Skeletal muscle tissue (tissue), 5 donors: ENCODE results near the gene PSMC3. TPM values are rescaled to one million over a fixed set of nuclear protein-coding genes. Genes with fewer than 3 reads are reported as not detected.

Source experiments
- H3K27ac ChIP-seq: one replicate; pipeline ENCODE4 v1.7.0; 2013; ENCODE audit warnings: mild to moderate bottlenecking, low read depth, low read length, inconsistent platforms
- H3K27me3 ChIP-seq, 3 donors: one replicate each; pipeline ENCODE4 v1.7.0; 2013; ENCODE audit warnings: low read length in 3 of 3; ENCODE audit not compliant: control insufficient read depth in 3 of 3, insufficient read depth in 3 of 3
- H3K36me3 ChIP-seq, 3 donors: one replicate each; pipeline ENCODE4 v1.7.0; 2013; ENCODE audit warnings: low read length in 3 of 3; ENCODE audit not compliant: control insufficient read depth in 3 of 3, insufficient read depth in 3 of 3
- H3K4me1 ChIP-seq, 3 donors: one replicate each; pipeline ENCODE4 v1.7.0; 2013; ENCODE audit warnings: low read length in 3 of 3, mild to moderate bottlenecking in 3 of 3; ENCODE audit not compliant: control insufficient read depth in 3 of 3, insufficient read depth in 3 of 3
- H3K4me3 ChIP-seq, 3 donors: one replicate each; pipeline ENCODE4 v1.7.0; 2013; ENCODE audit warnings: low read length in 3 of 3
- H3K9ac ChIP-seq, 3 donors: one replicate each; pipeline ENCODE4 v1.7.0; 2013; ENCODE audit warnings: low read length in 3 of 3, mild to moderate bottlenecking in 3 of 3, moderate library complexity in 2 of 3, low read depth in 1 of 3
- H3K9me3 ChIP-seq, 3 donors: one replicate each; pipeline ENCODE4 v1.7.0; 2013; ENCODE audit warnings: low read length in 3 of 3; ENCODE audit not compliant: control insufficient read depth in 3 of 3
- small RNA-seq: library from RNA; depleted of rRNA; stranded (forward); fragments of <200 nt; gene quantifications from one replicate; pipeline ENCODE3, GENCODE V24; 2014
- total RNA-seq: library from RNA; depleted of rRNA; stranded (reverse); fragments of >200 nt; gene quantifications from one replicate; pipeline ENCODE4 v1.2.3, GENCODE V29; 2014
- donor health status: Osteomylitis.

The PSMC3 gene
- total RNA-seq, 1 donor from 2014 or later = 146 TPM

- Histone ChIP-seq H3K36me3 (no peaks in the 10 kb centered on the region), H3K9ac (no peak overlapping the region), H3K9me3 (no peaks in the 10 kb centered on the region), H3K27ac (no peak overlapping the region), H3K4me1 (peaks cover 0 to 3% (median 2%) of the 10 kb centered on the region in 3 donors), H3K4me3 (no peak overlapping the region), H3K27me3 (no peaks in the 10 kb centered on the region)
Observed at GRCh38 chr11:47369676-47370075, 56.6 kb downstream of the PSMC3 start.

Small RNA genes lying within 50 kb of the gene (small RNA-seq; reads per million reads assigned to genes)
- not detected for gene MIR4487

Other genes starting within 250 kb of the PSMC3 start
- gene ARFGAP2, start 249.6 kb downstream of the PSMC3 start, total RNA-seq = 105 TPM
- gene PACSIN3, start 240.0 kb downstream of the PSMC3 start, total RNA-seq = 127 TPM
- 7.8 TPM for gene DDB2, start 211.5 kb downstream of the PSMC3 start, total RNA-seq
- gene ACP2, start 177.6 kb downstream of the PSMC3 start, total RNA-seq = 11.5 TPM
- gene NR1H3, start 168.4 kb downstream of the PSMC3 start, total RNA-seq = 23.5 TPM
- gene MADD, start 156.3 kb downstream of the PSMC3 start, total RNA-seq = 15.7 TPM
- gene MYBPC3, start 73.7 kb downstream of the PSMC3 start, total RNA-seq = 1.6 TPM
- 2.6 TPM for gene SPI1, start 47.9 kb downstream of the PSMC3 start, total RNA-seq
- gene SLC39A13, start 17.8 kb downstream of the PSMC3 start, total RNA-seq = 16.7 TPM
- 44.9 TPM for gene RAPSN, start 22.7 kb upstream of the PSMC3 start, total RNA-seq
- 74.6 TPM for gene CELF1, start 126.7 kb upstream of the PSMC3 start, total RNA-seq
- gene PTPMT1, start 139.2 kb upstream of the PSMC3 start, total RNA-seq = 18.8 TPM
- gene KBTBD4, start 152.5 kb upstream of the PSMC3 start, total RNA-seq = 19.8 TPM
- gene NDUFS3, start 152.6 kb upstream of the PSMC3 start, total RNA-seq = 95.5 TPM
- 2.1 TPM for gene FAM180B, start 160.2 kb upstream of the PSMC3 start, total RNA-seq
- gene C1QTNF4, start 168.0 kb upstream of the PSMC3 start, total RNA-seq = 6.8 TPM
- gene MTCH2, start 216.1 kb upstream of the PSMC3 start, total RNA-seq = 41.2 TPM